Right ventricle myocardium superior (tissue), 1 donor: ENCODE measurements around the gene PDE7B. TPM values are rescaled to one million over a fixed set of nuclear protein-coding genes. Genes with fewer than 3 reads are reported as not detected.
A peak's percentile ranks its signal among the peaks of the same experiment; 100 is the strongest.

Source experiments
- ATAC-seq: fragments of 200-7000 bp; cut with Tn5 transposase; one replicate; pipeline ENCODE4 v1.9.1; 2020; ENCODE audit warnings: mild to moderate bottlenecking; ENCODE audit not compliant: poor library complexity
- DNase-seq: peaks from one replicate; pipeline ENCODE4 v3.0.0-alpha.2; 2020
- intact Hi-C: fragments of 100-400 bp; cut with DNase I; formaldehyde crosslinking; loops from one replicate; pipeline ENCODE4 v1.11.2; 2022
- total RNA-seq: library from RNA; stranded (reverse); fragmentation: NEBNext Ultra II Directional; extraction: Animal tissue kit (Norgen Biotek cat#: 25700); gene quantifications from one replicate; pipeline ENCODE4 v1.2.1, GENCODE V29; 2021
- donor health status: DM: no; HTN: yes; CAD: no; lungs with severe emphysema.

The PDE7B gene
- total RNA-seq, 1 donor from 2014 or later, result 18.6 TPM

- intact Hi-C loops, result no loop called here
Measured at GRCh38 chr6:135999393-135999792, 147.9 kb downstream of the PDE7B start.

GRCh38 chr6:136007345-136007744 lies 155.8 kb downstream of the PDE7B start:
- ATAC-seq, result peak; percentile 60
- DNase-seq, result no peak
- intact Hi-C loops, result no loop called here

More at GRCh38 chr6:135999393-135999792, 147.9 kb downstream of the PDE7B start:
- DNase-seq (no peak), ATAC-seq (no peak)

- ATAC-seq, result peak; percentile 37
Measured at GRCh38 chr6:136011475-136011874, 160.0 kb downstream of the PDE7B start.

DNA sequence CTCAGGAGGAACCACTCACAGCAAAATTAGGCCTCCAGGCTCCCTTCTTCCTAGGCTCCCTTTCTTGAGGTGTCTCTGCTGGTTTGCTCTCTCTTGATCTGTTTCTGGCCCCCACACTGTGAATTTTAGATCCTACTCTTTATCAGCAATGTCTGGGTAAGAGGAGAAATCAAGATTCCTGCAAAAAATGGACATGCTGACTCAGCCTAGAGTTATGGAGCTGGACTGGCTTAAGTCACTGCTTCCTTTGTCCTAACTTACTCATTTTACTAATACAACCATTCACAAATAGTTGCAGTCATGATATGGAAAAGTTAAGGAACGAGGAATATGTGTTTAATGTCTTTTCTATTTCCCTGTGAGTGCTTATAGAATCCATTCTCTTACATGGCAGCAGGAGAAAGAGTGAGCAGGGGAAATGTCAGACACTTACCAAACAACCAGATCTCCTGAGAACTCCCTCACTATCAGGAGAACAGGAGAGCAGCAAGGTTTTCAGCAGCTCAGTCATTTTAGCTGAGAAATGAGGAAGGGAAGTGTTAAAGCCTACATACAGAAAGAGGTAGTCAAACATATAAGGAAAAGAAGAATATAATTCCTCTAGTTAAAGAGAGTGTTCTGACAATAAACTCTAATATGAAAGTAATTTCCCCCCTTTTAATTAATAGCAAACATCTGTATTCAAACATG lies 160.8 kb downstream of the PDE7B start:
- intact Hi-C loops, result no loop called here
- DNase-seq (no peak), ATAC-seq (no peak)

More at GRCh38 chr6:136011475-136011874, 160.0 kb downstream of the PDE7B start:
- intact Hi-C loops, result no loop called here
- DNase-seq, result no peak

DNA sequence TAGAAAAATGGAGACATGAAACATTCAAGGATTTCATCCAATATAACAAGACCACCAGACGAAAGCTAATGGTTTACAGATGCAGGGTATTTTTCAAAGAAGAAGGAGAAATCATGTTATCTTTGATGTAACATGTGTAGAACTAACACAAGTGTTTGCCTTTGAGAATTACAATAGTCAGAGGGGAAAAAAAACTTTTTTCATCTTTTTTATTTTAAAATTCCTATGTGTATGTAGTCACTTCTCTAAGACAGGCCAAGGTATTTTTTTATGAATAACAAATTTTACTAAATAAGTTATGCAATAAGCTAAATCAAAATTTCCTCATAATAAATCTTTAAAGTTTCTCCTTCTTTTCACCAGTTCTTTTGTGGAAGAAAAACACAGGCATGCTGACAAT lies 161.4 kb downstream of the PDE7B start:
- intact Hi-C loops, result no loop called here
- DNase-seq (no peak), ATAC-seq (no peak)

DNA sequence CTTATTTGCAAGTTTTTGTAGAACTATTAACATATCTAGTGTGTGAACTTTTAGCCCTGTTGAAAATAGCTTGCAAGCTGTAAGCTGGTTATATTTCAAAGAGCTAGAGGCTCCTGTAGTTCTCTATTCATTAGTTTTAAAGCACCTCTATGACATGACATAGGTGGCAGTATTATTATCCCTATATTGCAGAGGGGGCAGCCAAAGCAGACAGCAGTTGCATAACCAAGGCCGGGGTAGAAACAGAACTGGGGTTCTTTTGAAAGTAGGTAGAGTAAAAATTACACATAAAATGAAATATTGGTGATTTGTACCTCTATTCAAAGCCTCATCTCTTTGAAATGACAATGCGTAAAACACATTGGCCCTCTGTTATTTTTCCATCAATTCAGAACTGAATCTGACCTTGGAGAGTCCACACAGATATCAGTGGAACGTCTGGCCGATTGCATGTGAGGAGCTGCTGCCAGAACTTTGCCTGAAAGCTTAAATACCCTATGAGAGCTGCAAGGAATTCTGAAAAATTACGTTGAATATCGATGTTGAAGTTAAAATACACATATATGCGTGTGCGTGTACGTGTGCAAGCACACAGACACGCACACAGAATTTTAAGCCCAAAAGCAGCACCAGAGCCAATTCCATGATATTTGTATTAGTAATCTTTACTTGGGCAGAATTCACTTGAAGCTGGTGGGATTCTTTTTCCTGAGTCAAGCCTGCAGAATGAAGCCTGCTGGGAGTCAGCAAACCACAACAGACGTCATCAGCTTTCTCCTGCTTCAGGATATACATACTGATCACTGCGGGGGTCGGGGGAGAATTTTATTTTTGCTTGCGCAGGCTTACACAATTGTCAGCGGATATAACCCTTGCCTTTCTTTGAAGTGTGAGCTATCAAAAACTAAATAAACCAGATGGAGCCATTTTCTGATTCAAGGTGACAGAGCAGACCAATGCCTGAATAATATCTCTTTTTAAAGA lies 163.2 kb downstream of the PDE7B start:
- intact Hi-C loops, result no loop called here
- DNase-seq, result no peak
- ATAC-seq, result peak; percentile 75

- no peak for ATAC-seq
- DNase-seq, result no peak
- intact Hi-C loops, result no loop called here
Measured at GRCh38 chr6:136015531-136015930, 164.0 kb downstream of the PDE7B start.

DNA sequence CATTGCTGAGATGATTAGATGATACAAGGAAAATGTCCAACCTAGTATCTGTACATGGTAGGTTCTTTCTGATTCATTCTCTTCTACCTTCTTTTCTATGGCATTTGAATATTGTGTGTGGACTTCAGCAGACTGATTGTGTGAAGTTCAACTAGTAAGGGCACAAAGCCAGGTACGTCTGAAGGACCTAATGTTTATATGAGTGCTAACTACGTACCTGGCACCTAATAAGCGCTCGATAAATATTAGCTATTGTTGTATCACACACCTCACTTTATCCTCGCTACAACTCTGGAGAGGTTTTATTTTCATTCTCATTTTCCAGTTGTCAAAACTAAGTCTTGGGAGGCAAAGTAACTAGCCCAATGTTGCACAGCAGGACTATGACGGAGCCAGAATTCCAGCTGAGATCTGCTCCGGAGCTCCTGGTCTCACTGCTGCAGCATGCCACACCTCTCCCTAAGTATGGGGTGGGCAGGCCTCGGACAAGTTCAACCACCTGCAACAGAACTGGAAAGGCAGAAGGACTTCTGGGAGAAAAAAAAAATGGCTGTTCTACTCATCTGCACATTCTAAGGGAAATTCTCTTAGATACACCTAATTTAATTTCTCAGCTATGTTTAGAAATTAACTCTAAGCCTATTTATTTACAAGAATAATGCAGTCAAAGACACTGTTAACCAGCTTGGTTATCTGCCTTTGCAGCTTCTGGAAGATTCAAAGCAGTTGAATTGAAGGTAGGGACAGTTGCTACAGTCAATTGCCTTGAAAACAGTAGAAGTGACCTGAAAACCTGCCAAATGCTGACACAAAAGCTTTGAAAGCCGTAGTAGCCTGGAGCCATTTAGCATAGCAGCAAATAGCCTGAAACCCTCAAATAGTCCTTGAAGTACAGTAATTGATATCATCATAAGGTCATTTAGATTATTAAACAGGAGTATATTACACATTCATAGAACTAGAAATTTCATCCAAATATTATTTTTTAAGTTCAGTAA lies 165.0 kb downstream of the PDE7B start:
- intact Hi-C loops, result no loop called here
- DNase-seq, result no peak
- no peak for ATAC-seq

DNA sequence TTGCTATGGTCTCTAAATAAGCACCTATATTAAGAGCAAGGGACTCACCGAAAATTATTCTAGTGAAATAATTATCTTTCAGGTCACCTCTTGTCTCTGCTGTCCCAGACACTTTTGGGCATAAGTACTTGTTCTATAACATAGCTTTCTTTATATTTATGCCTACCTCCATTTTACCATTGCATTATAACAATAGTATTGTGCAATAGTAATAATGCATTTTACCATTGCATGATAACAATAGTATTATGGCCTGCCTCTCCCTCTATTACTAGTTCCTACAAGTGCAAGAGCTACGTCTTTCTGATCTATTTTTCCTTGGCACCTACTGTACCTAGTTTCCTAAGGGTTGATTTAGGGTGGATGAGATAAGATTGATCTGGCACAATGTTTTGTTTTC lies 169.2 kb downstream of the PDE7B start:
- intact Hi-C loops, result no loop called here
- DNase-seq (no peak), ATAC-seq (no peak)

- intact Hi-C loops, result no loop called here
- DNase-seq (no peak), ATAC-seq (no peak)
Measured at GRCh38 chr6:136022224-136022874, 170.8 kb downstream of the PDE7B start.

DNA sequence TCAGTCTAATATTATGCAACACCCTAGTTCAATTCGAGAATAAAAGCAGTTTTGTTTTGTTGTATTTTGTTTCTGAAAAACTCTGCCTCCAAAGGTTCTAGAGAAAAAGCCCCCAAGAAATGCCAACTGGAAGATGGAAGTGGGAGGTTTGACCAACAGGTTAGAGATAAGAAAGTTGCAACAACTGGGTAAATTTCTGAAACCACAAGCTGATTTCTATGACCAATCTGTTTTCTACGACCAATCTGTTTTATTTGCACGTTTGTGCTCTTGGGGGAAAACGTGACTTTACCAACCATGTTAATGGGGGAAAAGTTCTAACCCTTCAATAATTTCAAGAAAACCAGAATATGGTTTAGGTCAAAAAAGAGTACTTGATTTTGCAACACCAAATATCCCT lies 173.2 kb downstream of the PDE7B start:
- intact Hi-C loops, result no loop called here
- DNase-seq (no peak), ATAC-seq (no peak)

GRCh38 chr6:136025736-136026135 lies 174.2 kb downstream of the PDE7B start:
- intact Hi-C loops, result no loop called here
- DNase-seq (no peak), ATAC-seq (no peak)

GRCh38 chr6:136030131-136030530 lies 178.6 kb downstream of the PDE7B start:
- ATAC-seq (no peak), DNase-seq (no peak)
- intact Hi-C loops, result loop anchor here (5.0 to 10.0 kb wide), 2 partner anchors 85 to 197 kb away; no protein-coding TSS in a partner anchor

DNA sequence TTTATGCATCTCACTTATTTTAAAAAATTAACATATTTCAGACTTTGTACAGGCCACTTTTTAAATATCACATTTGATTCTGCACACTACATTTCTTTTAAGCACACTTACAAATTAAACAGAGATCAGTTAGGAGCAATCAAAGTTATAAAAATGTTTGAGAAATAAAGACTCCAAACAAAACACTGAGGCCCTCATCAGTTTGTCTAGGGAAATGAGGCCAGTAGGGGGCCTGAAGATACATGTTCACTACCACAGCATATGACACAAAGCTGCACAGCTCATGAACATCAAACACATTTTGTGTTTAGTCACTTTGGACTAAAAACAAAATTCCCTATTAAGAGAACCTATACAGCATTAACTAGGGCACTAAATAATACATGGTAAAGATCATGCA lies 180.5 kb downstream of the PDE7B start:
- DNase-seq (no peak), ATAC-seq (peak; percentile 72)
- intact Hi-C loops, result loop anchor here (5.0 to 10.0 kb wide), 2 partner anchors 83 to 195 kb away; no protein-coding TSS in a partner anchor

- DNase-seq (no peak), ATAC-seq (no peak)
- intact Hi-C loops, result loop anchor here (5.0 to 10.0 kb wide), 2 partner anchors 81 to 194 kb away; no protein-coding TSS in a partner anchor
Measured at GRCh38 chr6:136033416-136033815, 181.9 kb downstream of the PDE7B start.

DNA sequence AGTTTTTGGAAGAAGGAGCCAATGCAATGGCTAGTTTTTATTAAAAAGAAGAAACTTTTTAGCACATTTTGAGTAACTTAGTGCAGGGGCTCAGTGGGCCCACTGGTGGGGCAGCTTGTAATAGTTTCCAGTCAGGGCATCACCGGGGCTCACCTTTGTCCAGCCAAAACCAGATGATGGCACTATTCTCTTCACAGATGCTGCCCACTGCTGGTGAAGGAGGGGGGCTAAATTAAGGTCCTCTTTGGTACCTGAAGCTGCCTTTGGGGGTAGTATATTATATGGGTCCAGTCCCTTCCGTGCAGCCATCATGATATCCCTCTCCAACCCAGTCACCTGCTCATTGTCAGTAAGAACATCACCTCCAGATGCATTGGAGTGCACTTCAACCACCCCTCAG lies 182.9 kb downstream of the PDE7B start:
- intact Hi-C loops, result loop anchor here (5.0 to 10.0 kb wide), 2 partner anchors 80 to 193 kb away; no protein-coding TSS in a partner anchor
- ATAC-seq (no peak), DNase-seq (no peak)

GRCh38 chr6:136035378-136036070 lies 184.0 kb downstream of the PDE7B start:
- DNase-seq, result no peak
- ATAC-seq, result peak; percentile 17
- intact Hi-C loops, result loop anchor here (10.0 kb wide), 1 partner anchor 79 kb away; no protein-coding TSS in a partner anchor
